CD14-positive monocyte (primary cell): Measurements from ENCODE around the gene FOXO6. TPM values are rescaled to one million over a fixed set of nuclear protein-coding genes. Genes with fewer than 3 reads are reported as not detected.

Experiments used
- DNase-seq, 3 donors: peaks; one replicate each; pipeline ENCODE4 v3.0.0-alpha.2; 2011 to 2022
- H2AFZ ChIP-seq: 2 replicates; pipeline ENCODE4 v1.6.0; 2012; ENCODE audit warnings: mild to moderate bottlenecking, low read depth, low read length, inconsistent platforms; ENCODE audit not compliant: insufficient read depth, poor library complexity, severe bottlenecking
- H3K27ac ChIP-seq, 2 donors: 1 replicate in 1 of 2; 2 replicates in 1 of 2; pipeline ENCODE4 v1.5.1; 2012 to 2013; ENCODE audit warnings: low read length in 2 of 2, control low read depth in 1 of 2, inconsistent platforms in 1 of 2, low read depth in 1 of 2, mild to moderate bottlenecking in 1 of 2
- H3K27me3 ChIP-seq, 2 donors: one replicate each; pipeline versions ENCODE4 v1.6.0 to v1.6.1; 2011 to 2013; ENCODE audit warnings: low read length in 2 of 2; ENCODE audit not compliant: control insufficient read depth in 2 of 2, insufficient read depth in 2 of 2
- H3K36me3 ChIP-seq, 2 donors: replicated peaks in 1 of 2; 1 replicate in 1 of 2; 2 replicates in 1 of 2; pipeline versions ENCODE4 v1.5.1 to v1.6.1; 2012 to 2013; ENCODE audit warnings: low read length in 2 of 2, control low read depth in 1 of 2, inconsistent platforms in 1 of 2, mild to moderate bottlenecking in 1 of 2; ENCODE audit not compliant: insufficient read depth in 2 of 2, control insufficient read depth in 1 of 2
- H3K4me1 ChIP-seq, 2 donors: 1 replicate in 1 of 2; 2 replicates in 1 of 2; pipeline versions ENCODE4 v1.5.1 to v1.6.1; 2012 to 2013; ENCODE audit warnings: low read length in 2 of 2, control low read depth in 1 of 2, inconsistent platforms in 1 of 2, mild to moderate bottlenecking in 1 of 2, moderate library complexity in 1 of 2; ENCODE audit not compliant: insufficient read depth in 2 of 2, control insufficient read depth in 1 of 2
- H3K4me2 ChIP-seq: replicated peaks from 2 replicates; pipeline ENCODE3; 2012; ENCODE audit warnings: low read length, moderate library complexity, mild to moderate bottlenecking; ENCODE audit not compliant: poor library complexity, severe bottlenecking; ENCODE audit errors: extremely low read depth
- H3K4me3 ChIP-seq, 3 experiments: fragments of 200-600 bp in 1 of 3; sonication (generic) in 1 of 3; replicated peaks in 1 of 3; 1 replicate in 2 of 3; 2 replicates in 1 of 3; pipeline ENCODE4 v1.5.1; 2011 to 2013; ENCODE audit warnings: low read length in 3 of 3, mild to moderate bottlenecking in 3 of 3, control low read depth in 2 of 3, low read depth in 2 of 3, inconsistent platforms in 1 of 3, moderate library complexity in 1 of 3
- H3K79me2 ChIP-seq: 2 replicates; pipeline ENCODE4 v1.6.0; 2012; ENCODE audit warnings: mild to moderate bottlenecking, control low read depth, inconsistent platforms, low read length, moderate library complexity; ENCODE audit not compliant: insufficient read depth
- H3K9ac ChIP-seq: 2 replicates; pipeline ENCODE4 v1.6.0; 2017; ENCODE audit warnings: low read length, mild to moderate bottlenecking; ENCODE audit not compliant: insufficient read depth, poor library complexity, severe bottlenecking
- H3K9me3 ChIP-seq, 2 donors: replicated peaks in 1 of 2; 1 replicate in 1 of 2; 2 replicates in 1 of 2; pipeline versions ENCODE4 v1.5.1 to v1.6.1; 2012 to 2013; ENCODE audit warnings: low read length in 2 of 2, control low read depth in 1 of 2; ENCODE audit not compliant: control insufficient read depth in 1 of 2, insufficient read depth in 1 of 2
- H4K20me1 ChIP-seq: 2 replicates; pipeline ENCODE4 v1.6.0; 2012; ENCODE audit warnings: mild to moderate bottlenecking, low read length, control low read depth, moderate library complexity; ENCODE audit not compliant: insufficient read depth
- H3K27ac Mint-ChIP-seq, 7 donors: one replicate each; pipeline ENCODE4 v1.8.0; 2020; ENCODE audit warnings: mild to moderate bottlenecking in 7 of 7, mixed read lengths in 7 of 7, moderate library complexity in 6 of 7, inconsistent platforms in 2 of 7
- H3K27me3 Mint-ChIP-seq, 3 donors: one replicate each; pipeline ENCODE4 v1.8.0; 2021 to 2022; ENCODE audit warnings: low read depth in 3 of 3, mild to moderate bottlenecking in 3 of 3, mixed read lengths in 3 of 3, moderate library complexity in 3 of 3, inconsistent platforms in 1 of 3
- H3K36me3 Mint-ChIP-seq, 2 donors: one replicate each; pipeline ENCODE4 v1.8.0; 2020; ENCODE audit warnings: mixed read lengths in 2 of 2, inconsistent platforms in 1 of 2, mild to moderate bottlenecking in 1 of 2
- H3K4me1 Mint-ChIP-seq: one replicate; pipeline ENCODE4 v1.8.0; 2020; ENCODE audit warnings: mild to moderate bottlenecking, mixed read lengths
- H3K4me3 Mint-ChIP-seq, 2 donors: one replicate each; pipeline ENCODE4 v1.8.0; 2020; ENCODE audit warnings: mild to moderate bottlenecking in 2 of 2, mixed read lengths in 2 of 2, moderate library complexity in 1 of 2
- H3K9me3 Mint-ChIP-seq, 7 donors: one replicate each; pipeline ENCODE4 v1.8.0; 2020 to 2022; ENCODE audit warnings: mixed read lengths in 7 of 7, mild to moderate bottlenecking in 6 of 7, moderate library complexity in 6 of 7, inconsistent platforms in 2 of 7
- WGBS: methylation state at CpG from one replicate; pipeline ENCODE4 v1.1.5; 2013; ENCODE audit warnings: missing lambda C conversion rate; ENCODE audit not compliant: insufficient coverage; 5-methylcytosine and 5-hydroxymethylcytosine counted together
- intact Hi-C, 2 donors: fragments of 100-400 bp; cut with micrococcal nuclease; formaldehyde crosslinking; loops; one replicate each; pipeline versions ENCODE4 v1.15.0 to v1.15.1; 2023
- polyA plus RNA-seq, 3 donors: library from polyadenylated mRNA; depleted of rRNA in 1 of 3; unstranded in 2 of 3; stranded (reverse) in 1 of 3; fragments of 300-500 nt in 2 of 3; fragments of >200 nt in 1 of 3; fragmentation: Illumina TruSeq in 2 of 3; gene quantifications; 1 replicate in 2 of 3; 2 replicates in 1 of 3; pipeline ENCODE4 v1.2.3, GENCODE V29; 2012 to 2021
- TF ChIP-seq, protein P1 (sequence below): fragments of 200-600 bp; IDR thresholded peaks from one replicate; pipeline ENCODE4 v1.8.0; 2022; ENCODE audit warnings: antibody characterized with exemption, mild to moderate bottlenecking

FOXO6 gene
- polyA plus RNA-seq, 3 donors: 0.05 TPM; not detected in 2

- H3K27ac ChIP-seq: no peak overlapping the region
- Mint-ChIP-seq H3K9me3 (peaks cover 2 to 10% (median 5%) of the 10 kb centered on the region in 7 donors), H3K27ac (no peak overlapping the region), H3K4me3 (no peak overlapping the region), H3K27me3 (peaks cover 11 to 42% (median 21%) of the 10 kb centered on the region in 3 donors), H3K36me3 (no peaks in the 10 kb centered on the region), H3K4me1 (peaks cover under 1% of the 10 kb centered on the region)
- WGBS: 49% methylated on average over 6 of the region's 13 CpGs
- H3K27me3 ChIP-seq: peaks cover 0 to 21% of the 10 kb centered on the region in 2 donors
- peaks cover 0 to under 1% of the 10 kb centered on the region in 2 donors for H3K4me1 ChIP-seq
- peaks cover 0 to 3% of the 10 kb centered on the region in 2 donors for H3K9me3 ChIP-seq
- H3K4me2 ChIP-seq: no peak overlapping the region
- TF ChIP-seq, protein P1, sequence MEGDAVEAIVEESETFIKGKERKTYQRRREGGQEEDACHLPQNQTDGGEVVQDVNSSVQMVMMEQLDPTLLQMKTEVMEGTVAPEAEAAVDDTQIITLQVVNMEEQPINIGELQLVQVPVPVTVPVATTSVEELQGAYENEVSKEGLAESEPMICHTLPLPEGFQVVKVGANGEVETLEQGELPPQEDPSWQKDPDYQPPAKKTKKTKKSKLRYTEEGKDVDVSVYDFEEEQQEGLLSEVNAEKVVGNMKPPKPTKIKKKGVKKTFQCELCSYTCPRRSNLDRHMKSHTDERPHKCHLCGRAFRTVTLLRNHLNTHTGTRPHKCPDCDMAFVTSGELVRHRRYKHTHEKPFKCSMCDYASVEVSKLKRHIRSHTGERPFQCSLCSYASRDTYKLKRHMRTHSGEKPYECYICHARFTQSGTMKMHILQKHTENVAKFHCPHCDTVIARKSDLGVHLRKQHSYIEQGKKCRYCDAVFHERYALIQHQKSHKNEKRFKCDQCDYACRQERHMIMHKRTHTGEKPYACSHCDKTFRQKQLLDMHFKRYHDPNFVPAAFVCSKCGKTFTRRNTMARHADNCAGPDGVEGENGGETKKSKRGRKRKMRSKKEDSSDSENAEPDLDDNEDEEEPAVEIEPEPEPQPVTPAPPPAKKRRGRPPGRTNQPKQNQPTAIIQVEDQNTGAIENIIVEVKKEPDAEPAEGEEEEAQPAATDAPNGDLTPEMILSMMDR: no peak
- no peak for DNase-seq
- no peaks in the 10 kb centered on the region for H4K20me1 ChIP-seq
- intact Hi-C loops: no loop called here
- H3K79me2 ChIP-seq: no peaks in the 10 kb centered on the region
- no peak overlapping the region for H3K9ac ChIP-seq
- no peaks in the 10 kb centered on the region for H3K36me3 ChIP-seq
- no peak overlapping the region for H2AFZ ChIP-seq
- no peak overlapping the region for H3K4me3 ChIP-seq
Measured at GRCh38 chr1:41399145-41399795, 38.0 kb downstream of the FOXO6 start.

DNA sequence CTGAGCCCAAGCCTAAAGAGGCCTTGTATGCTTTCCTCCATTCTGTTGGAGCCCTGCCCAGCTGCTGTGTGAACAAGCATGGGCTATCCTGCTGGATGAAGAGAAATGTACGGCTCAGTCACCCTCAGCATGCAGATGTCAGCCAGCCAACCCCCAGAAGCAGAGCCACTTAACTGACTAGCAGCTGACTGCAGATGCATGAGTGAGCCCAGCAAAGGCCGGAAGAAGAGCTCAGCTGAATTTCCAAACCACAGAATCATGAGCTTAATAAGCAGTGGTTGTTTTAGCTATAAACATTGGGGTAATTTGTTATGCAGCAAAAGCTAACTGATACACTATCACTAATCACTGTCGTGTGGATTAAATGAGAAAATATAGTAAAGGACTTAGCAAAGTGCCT, 39.0 kb downstream of the FOXO6 start:
- Mint-ChIP-seq H3K4me1 (peaks cover 5% of the 10 kb centered on the region), H3K4me3 (no peak overlapping the region), H3K27ac (no peak overlapping the region), H3K27me3 (peaks cover 11 to 42% (median 20%) of the 10 kb centered on the region in 3 donors), H3K36me3 (no peaks in the 10 kb centered on the region), H3K9me3 (peaks cover 2 to 10% (median 5%) of the 10 kb centered on the region in 7 donors)
- no peak overlapping the region for H3K4me2 ChIP-seq
- H3K4me3 ChIP-seq: no peak overlapping the region
- H4K20me1 ChIP-seq: no peaks in the 10 kb centered on the region
- TF ChIP-seq, protein P1: no peak
- no peaks in the 10 kb centered on the region for H3K36me3 ChIP-seq
- H3K4me1 ChIP-seq: peaks cover 0 to 5% of the 10 kb centered on the region in 2 donors
- H3K9ac ChIP-seq: no peak overlapping the region
- no peaks in the 10 kb centered on the region for H3K79me2 ChIP-seq
- peaks cover 0 to 3% of the 10 kb centered on the region in 2 donors for H3K9me3 ChIP-seq
- intact Hi-C loops: loop anchor here in 1 of 2 donors (5.0 kb wide), 1 partner anchor 217 kb away; no protein-coding TSS in a partner anchor
- 83% methylated on average over 1 of the region's 3 CpGs for WGBS
- no peak overlapping the region for H3K27ac ChIP-seq
- peaks cover 0 to 17% of the 10 kb centered on the region in 2 donors for H3K27me3 ChIP-seq
- DNase-seq: no peak
- no peak overlapping the region for H2AFZ ChIP-seq
